Erythroblast (primary cell): ENCODE data around the gene TEX2.

Source experiments
- GATA1 ChIP-seq: IDR thresholded peaks from 2 replicates; pipeline ENCODE4 v1.6.1; 2011; ENCODE audit warnings: low read depth, mild to moderate bottlenecking, control low read depth, low read length, moderate library complexity
- POLR2A ChIP-seq: IDR thresholded peaks from 2 replicates; pipeline ENCODE4 v1.6.1; 2011; ENCODE audit warnings: mild to moderate bottlenecking, low read length

- TF ChIP-seq POLR2A (no peak), GATA1 (no peak)
These were observed 82.7 kb downstream of the TEX2 start for GRCh38 chr17:64180089-64181073.
